Measurements from ENCODE around the gene ZC2HC1B. TPM values are rescaled to one million over a fixed set of nuclear protein-coding genes. Genes with fewer than 3 reads are reported as not detected.

The ZC2HC1B gene
- polyA plus RNA-seq, 1 of the 3 experiments (the other 2 are of a cell fraction), result not detected

DNA sequence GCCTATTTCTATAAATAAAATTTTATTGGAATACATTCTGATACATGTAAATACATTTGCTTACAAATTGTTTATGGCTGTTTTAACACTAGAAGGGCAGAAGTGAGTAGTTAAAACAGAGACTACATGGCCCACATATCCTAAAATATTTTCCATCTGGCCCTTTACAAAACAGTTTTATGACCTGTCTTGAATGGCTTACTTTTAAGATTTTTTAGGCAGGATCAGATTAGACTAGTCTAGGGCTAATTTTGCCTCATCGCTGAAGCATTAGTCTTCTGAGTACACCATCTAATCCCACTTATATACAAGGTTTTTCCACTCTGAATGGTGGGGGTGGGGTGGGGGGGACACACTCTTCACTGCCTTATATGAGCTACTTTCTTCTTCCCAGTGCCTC lies 116.6 kb downstream of the ZC2HC1B start:
- Histone ChIP-seq H3K79me2 (ENCODE audit: insufficient read depth) (no peaks in the 10 kb centered on the region), H3K4me1 (ENCODE audit: control insufficient read depth in 1 of 2, insufficient read depth in 2 of 2, low read depth in 1 of 2, low read length in 1 of 2) (no peaks in the 10 kb centered on the region), H3K27ac (ENCODE audit: low read depth in 2 of 2, low read length in 1 of 2) (no peak overlapping the region), H3K9ac (no peak overlapping the region), H3K27me3 (ENCODE audit: insufficient read depth) (no peaks in the 10 kb centered on the region), H3K4me2 (no peak overlapping the region), H3F3A (replicated peaks; ENCODE audit: insufficient read depth) (no peaks in the 10 kb centered on the region), H3K36me3 (replicated peaks in 1 of 2; ENCODE audit: control insufficient read depth in 1 of 2, insufficient read depth in 2 of 2, low read length in 1 of 2) (no peaks in the 10 kb centered on the region), H3K9me3 (no peaks in the 10 kb centered on the region), H2AFZ (ENCODE audit: low read depth) (no peak overlapping the region), H3K9me2 (no peaks in the 10 kb centered on the region), H3K4me3 (ENCODE audit: low read depth in 2 of 2, low read length in 1 of 2) (no peak overlapping the region), H4K20me1 (ENCODE audit: insufficient read depth) (no peaks in the 10 kb centered on the region)
- ChIA-PET POLR2A (no interaction called here), CTCF (no interaction called here)
- 89% methylated on average over 1 of the region's 1 CpG for WGBS (ENCODE audit: low lambda C conversion rate)
- TF ChIP-seq, protein P1, sequence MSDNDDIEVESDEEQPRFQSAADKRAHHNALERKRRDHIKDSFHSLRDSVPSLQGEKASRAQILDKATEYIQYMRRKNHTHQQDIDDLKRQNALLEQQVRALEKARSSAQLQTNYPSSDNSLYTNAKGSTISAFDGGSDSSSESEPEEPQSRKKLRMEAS (IDR thresholded peaks at IDR 0.05; ENCODE audit: low read depth), result no peak
- TF ChIP-seq FOXM1 (IDR thresholded peaks at IDR 0.05; ENCODE audit: low read depth), result no peak
- TF ChIP-seq, protein P2, sequence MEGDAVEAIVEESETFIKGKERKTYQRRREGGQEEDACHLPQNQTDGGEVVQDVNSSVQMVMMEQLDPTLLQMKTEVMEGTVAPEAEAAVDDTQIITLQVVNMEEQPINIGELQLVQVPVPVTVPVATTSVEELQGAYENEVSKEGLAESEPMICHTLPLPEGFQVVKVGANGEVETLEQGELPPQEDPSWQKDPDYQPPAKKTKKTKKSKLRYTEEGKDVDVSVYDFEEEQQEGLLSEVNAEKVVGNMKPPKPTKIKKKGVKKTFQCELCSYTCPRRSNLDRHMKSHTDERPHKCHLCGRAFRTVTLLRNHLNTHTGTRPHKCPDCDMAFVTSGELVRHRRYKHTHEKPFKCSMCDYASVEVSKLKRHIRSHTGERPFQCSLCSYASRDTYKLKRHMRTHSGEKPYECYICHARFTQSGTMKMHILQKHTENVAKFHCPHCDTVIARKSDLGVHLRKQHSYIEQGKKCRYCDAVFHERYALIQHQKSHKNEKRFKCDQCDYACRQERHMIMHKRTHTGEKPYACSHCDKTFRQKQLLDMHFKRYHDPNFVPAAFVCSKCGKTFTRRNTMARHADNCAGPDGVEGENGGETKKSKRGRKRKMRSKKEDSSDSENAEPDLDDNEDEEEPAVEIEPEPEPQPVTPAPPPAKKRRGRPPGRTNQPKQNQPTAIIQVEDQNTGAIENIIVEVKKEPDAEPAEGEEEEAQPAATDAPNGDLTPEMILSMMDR (IDR thresholded peaks at IDR 0.05), result no peak
- TF ChIP-seq TEAD4 (IDR thresholded peaks at IDR 0.05; ENCODE audit: borderline replicate concordance, insufficient read depth), result no peak
- TF ChIP-seq RFX5 (IDR thresholded peaks at IDR 0.05; ENCODE audit: low read length), result no peak
- no peak for DNase-seq

DNA sequence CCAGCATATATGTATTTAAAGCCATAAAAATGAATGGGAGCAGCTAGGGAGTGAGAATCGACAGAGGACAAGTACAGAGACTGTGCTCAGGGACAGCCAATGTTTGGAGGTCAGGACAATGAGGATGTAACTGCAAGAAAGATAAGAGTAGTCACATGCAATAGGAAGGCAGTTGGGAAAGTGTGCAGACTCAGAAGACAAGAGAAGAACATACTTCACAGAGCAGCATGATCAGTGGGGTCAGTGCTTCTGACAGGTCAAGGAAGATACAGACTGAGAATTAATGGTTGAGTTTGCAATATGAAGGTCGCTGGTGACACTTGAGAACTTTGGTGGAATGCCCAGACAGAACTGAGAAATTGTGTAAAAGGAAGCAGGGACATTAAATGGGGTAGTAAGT lies 118.7 kb downstream of the ZC2HC1B start:
- H3K4me2 ChIP-seq, result no peak overlapping the region
- TF ChIP-seq MXI1 (IDR thresholded peaks at IDR 0.05; ENCODE audit: low read depth, low read length), result no peak
- TF ChIP-seq RFX5 (IDR thresholded peaks at IDR 0.05; ENCODE audit: low read length), result no peak
- no peak for TF ChIP-seq ELF1 (IDR thresholded peaks at IDR 0.05)
- no peak for TF ChIP-seq CHD2 (IDR thresholded peaks at IDR 0.05; ENCODE audit: low read length, partially characterized antibody)
- no peak for TF ChIP-seq TEAD4 (IDR thresholded peaks at IDR 0.05; ENCODE audit: borderline replicate concordance, insufficient read depth)
- no peak for TF ChIP-seq RCOR1 (IDR thresholded peaks at IDR 0.05; ENCODE audit: low read length)
- no peak for TF ChIP-seq SMC3 (IDR thresholded peaks at IDR 0.05; ENCODE audit: low read depth, low read length)
- TF ChIP-seq, protein P3, sequence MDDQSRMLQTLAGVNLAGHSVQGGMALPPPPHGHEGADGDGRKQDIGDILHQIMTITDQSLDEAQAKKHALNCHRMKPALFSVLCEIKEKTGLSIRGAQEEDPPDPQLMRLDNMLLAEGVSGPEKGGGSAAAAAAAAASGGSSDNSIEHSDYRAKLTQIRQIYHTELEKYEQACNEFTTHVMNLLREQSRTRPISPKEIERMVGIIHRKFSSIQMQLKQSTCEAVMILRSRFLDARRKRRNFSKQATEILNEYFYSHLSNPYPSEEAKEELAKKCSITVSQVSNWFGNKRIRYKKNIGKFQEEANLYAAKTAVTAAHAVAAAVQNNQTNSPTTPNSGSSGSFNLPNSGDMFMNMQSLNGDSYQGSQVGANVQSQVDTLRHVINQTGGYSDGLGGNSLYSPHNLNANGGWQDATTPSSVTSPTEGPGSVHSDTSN (IDR thresholded peaks at IDR 0.05), result no peak
- TF ChIP-seq, protein P4, sequence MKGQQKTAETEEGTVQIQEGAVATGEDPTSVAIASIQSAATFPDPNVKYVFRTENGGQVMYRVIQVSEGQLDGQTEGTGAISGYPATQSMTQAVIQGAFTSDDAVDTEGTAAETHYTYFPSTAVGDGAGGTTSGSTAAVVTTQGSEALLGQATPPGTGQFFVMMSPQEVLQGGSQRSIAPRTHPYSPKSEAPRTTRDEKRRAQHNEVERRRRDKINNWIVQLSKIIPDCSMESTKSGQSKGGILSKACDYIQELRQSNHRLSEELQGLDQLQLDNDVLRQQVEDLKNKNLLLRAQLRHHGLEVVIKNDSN (IDR thresholded peaks at IDR 0.05; ENCODE audit: borderline replicate concordance, low read depth), result no peak
- no peak for TF ChIP-seq FOXM1 (IDR thresholded peaks at IDR 0.05; ENCODE audit: low read depth)
- no peak for TF ChIP-seq MEF2A (IDR thresholded peaks at IDR 0.05; ENCODE audit: borderline replicate concordance, low read depth)
- no peak for TF ChIP-seq FOXJ3 (CRISPR knock-in tag; IDR thresholded peaks at IDR 0.05)
- no peak for TF ChIP-seq NRF1 (IDR thresholded peaks at IDR 0.05; ENCODE audit: low read depth, low read length)
- TF ChIP-seq, protein P5, sequence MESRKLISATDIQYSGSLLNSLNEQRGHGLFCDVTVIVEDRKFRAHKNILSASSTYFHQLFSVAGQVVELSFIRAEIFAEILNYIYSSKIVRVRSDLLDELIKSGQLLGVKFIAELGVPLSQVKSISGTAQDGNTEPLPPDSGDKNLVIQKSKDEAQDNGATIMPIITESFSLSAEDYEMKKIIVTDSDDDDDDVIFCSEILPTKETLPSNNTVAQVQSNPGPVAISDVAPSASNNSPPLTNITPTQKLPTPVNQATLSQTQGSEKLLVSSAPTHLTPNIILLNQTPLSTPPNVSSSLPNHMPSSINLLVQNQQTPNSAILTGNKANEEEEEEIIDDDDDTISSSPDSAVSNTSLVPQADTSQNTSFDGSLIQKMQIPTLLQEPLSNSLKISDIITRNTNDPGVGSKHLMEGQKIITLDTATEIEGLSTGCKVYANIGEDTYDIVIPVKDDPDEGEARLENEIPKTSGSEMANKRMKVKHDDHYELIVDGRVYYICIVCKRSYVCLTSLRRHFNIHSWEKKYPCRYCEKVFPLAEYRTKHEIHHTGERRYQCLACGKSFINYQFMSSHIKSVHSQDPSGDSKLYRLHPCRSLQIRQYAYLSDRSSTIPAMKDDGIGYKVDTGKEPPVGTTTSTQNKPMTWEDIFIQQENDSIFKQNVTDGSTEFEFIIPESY (IDR thresholded peaks at IDR 0.05; ENCODE audit: borderline replicate concordance, low read depth), result no peak
- TF ChIP-seq POLR2AphosphoS5 (IDR thresholded peaks at IDR 0.05; ENCODE audit: low read depth, low read length), result no peak
- TF ChIP-seq EP300 (IDR thresholded peaks at IDR 0.05; ENCODE audit: borderline replicate concordance in 1 of 2, low read depth in 1 of 2, low read length in 1 of 2), result no peak
- TF ChIP-seq, protein P6, sequence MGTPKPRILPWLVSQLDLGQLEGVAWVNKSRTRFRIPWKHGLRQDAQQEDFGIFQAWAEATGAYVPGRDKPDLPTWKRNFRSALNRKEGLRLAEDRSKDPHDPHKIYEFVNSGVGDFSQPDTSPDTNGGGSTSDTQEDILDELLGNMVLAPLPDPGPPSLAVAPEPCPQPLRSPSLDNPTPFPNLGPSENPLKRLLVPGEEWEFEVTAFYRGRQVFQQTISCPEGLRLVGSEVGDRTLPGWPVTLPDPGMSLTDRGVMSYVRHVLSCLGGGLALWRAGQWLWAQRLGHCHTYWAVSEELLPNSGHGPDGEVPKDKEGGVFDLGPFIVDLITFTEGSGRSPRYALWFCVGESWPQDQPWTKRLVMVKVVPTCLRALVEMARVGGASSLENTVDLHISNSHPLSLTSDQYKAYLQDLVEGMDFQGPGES (IDR thresholded peaks at IDR 0.05; ENCODE audit: low read depth, low read length), result no peak
- TF ChIP-seq SIN3A (IDR thresholded peaks at IDR 0.05; ENCODE audit: borderline replicate concordance, low read depth, low read length), result no peak
- no peak for TF ChIP-seq RAD21 (IDR thresholded peaks at IDR 0.05; ENCODE audit: low read length)
- TF ChIP-seq, protein P1 (IDR thresholded peaks at IDR 0.05; ENCODE audit: low read depth), result no peak
- no peak overlapping the region for H2AFZ ChIP-seq (ENCODE audit: low read depth)
- no peaks in the 10 kb centered on the region for H3K4me1 ChIP-seq (ENCODE audit: control insufficient read depth in 1 of 2, insufficient read depth in 2 of 2, low read depth in 1 of 2, low read length in 1 of 2)
- H3F3A ChIP-seq (replicated peaks; ENCODE audit: insufficient read depth), result no peaks in the 10 kb centered on the region
- H3K27ac ChIP-seq (ENCODE audit: low read depth in 2 of 2, low read length in 1 of 2), result no peak overlapping the region
- 30% methylated on average over 2 of the region's 2 CpGs for WGBS (ENCODE audit: low lambda C conversion rate)
- ChIA-PET POLR2A (no interaction called here), CTCF (interaction anchor here (0.8 to 1.3 kb wide), 2 partner anchors 10 to 31 kb away, joined by 3 to 4 read pairs; no protein-coding TSS in a partner anchor)
- no peaks in the 10 kb centered on the region for H3K36me3 ChIP-seq (replicated peaks in 1 of 2; ENCODE audit: control insufficient read depth in 1 of 2, insufficient read depth in 2 of 2, low read length in 1 of 2)
- H3K9me3 ChIP-seq, result no peaks in the 10 kb centered on the region
- H3K4me3 ChIP-seq (ENCODE audit: low read depth in 2 of 2, low read length in 1 of 2), result no peak overlapping the region
- no peak overlapping the region for H3K9ac ChIP-seq
- no peaks in the 10 kb centered on the region for H3K79me2 ChIP-seq (ENCODE audit: insufficient read depth)
- DNase-seq, result no peak
- no peaks in the 10 kb centered on the region for H3K9me2 ChIP-seq
- no peaks in the 10 kb centered on the region for H4K20me1 ChIP-seq (ENCODE audit: insufficient read depth)
- no peaks in the 10 kb centered on the region for H3K27me3 ChIP-seq (ENCODE audit: insufficient read depth)
